Ishikawa (cell line): ENCODE results near the gene MYO5C.

Source experiments
- CEBPB ChIP-seq: IDR thresholded peaks from 2 replicates; pipeline ENCODE4 v1.6.1; 2012
- CREB1 ChIP-seq: IDR thresholded peaks from 2 replicates; pipeline ENCODE4 v1.6.1; 2012; ENCODE audit warnings: low read depth
- EGR1 ChIP-seq: IDR thresholded peaks from 2 replicates; pipeline ENCODE4 v1.6.1; 2012
- EP300 ChIP-seq: IDR thresholded peaks from 2 replicates; pipeline ENCODE4 v1.6.1; 2012; ENCODE audit warnings: borderline replicate concordance
- FOXM1 ChIP-seq: IDR thresholded peaks from 2 replicates; pipeline ENCODE4 v1.6.1; 2012; ENCODE audit warnings: low read depth, borderline replicate concordance
- MAX ChIP-seq: IDR thresholded peaks from 2 replicates; pipeline ENCODE4 v1.6.1; 2012
- NFIC ChIP-seq: IDR thresholded peaks from 2 replicates; pipeline ENCODE4 v1.6.1; 2012
- RAD21 ChIP-seq: IDR thresholded peaks from 2 replicates; pipeline ENCODE4 v1.6.1; 2012; ENCODE audit warnings: low read depth
- REST ChIP-seq: IDR thresholded peaks from 2 replicates; pipeline ENCODE4 v1.6.1; 2012; ENCODE audit warnings: low read depth, mild to moderate bottlenecking
- TAF1 ChIP-seq: IDR thresholded peaks from 2 replicates; pipeline ENCODE4 v1.6.1; 2012; ENCODE audit warnings: low read depth, mild to moderate bottlenecking
- TCF12 ChIP-seq: IDR thresholded peaks from 2 replicates; pipeline ENCODE4 v1.6.1; 2012; ENCODE audit warnings: low read depth
- TEAD4 ChIP-seq: IDR thresholded peaks from 2 replicates; pipeline ENCODE4 v1.6.1; 2012
- USF1 ChIP-seq: IDR thresholded peaks from 2 replicates; pipeline ENCODE4 v1.6.1; 2012
- YY1 ChIP-seq: IDR thresholded peaks from 2 replicates; pipeline ENCODE4 v1.6.1; 2012; ENCODE audit warnings: low read depth
- ZBTB7A ChIP-seq: IDR thresholded peaks from 2 replicates; pipeline ENCODE4 v1.6.1; 2012; ENCODE audit warnings: low read depth

The MYO5C gene

GRCh38 chr15:52318729-52319500 lies 23.3 kb upstream of the MYO5C start:
- TF ChIP-seq TEAD4 (no peak), NFIC (no peak), TAF1 (no peak), ZBTB7A (no peak), YY1 (no peak), CEBPB (no peak)

- TF ChIP-seq NFIC (no peak), EP300 (no peak), ZBTB7A (no peak), MAX (no peak), CEBPB (no peak), TEAD4 (no peak), YY1 (no peak), RAD21 (no peak), TCF12 (no peak), CREB1 (no peak)
These were observed 22.1 kb upstream of the MYO5C start for GRCh38 chr15:52317688-52318087.

- TF ChIP-seq MAX = no peak
- TF ChIP-seq CREB1 = no peak
- no peak for TF ChIP-seq EP300
- no peak for TF ChIP-seq TCF12
- TF ChIP-seq NFIC = no peak
- TF ChIP-seq ZBTB7A = no peak
- no peak for TF ChIP-seq YY1
- TF ChIP-seq TEAD4 = no peak
- no peak for TF ChIP-seq RAD21
- TF ChIP-seq TAF1 = no peak
- no peak for TF ChIP-seq FOXM1
- no peak for TF ChIP-seq CEBPB
These were observed 21.4 kb upstream of the MYO5C start for GRCh38 chr15:52317022-52317421.

GRCh38 chr15:52309154-52309548 lies 13.5 kb upstream of the MYO5C start:
- TF ChIP-seq NFIC = no peak
- TF ChIP-seq CREB1 = no peak
- no peak for TF ChIP-seq EP300
- no peak for TF ChIP-seq MAX
- TF ChIP-seq FOXM1 = no peak
- no peak for TF ChIP-seq YY1
- no peak for TF ChIP-seq TAF1
- no peak for TF ChIP-seq REST
- no peak for TF ChIP-seq CEBPB
- TF ChIP-seq TEAD4 = no peak
- TF ChIP-seq TCF12 = no peak
- TF ChIP-seq EGR1 = no peak
- TF ChIP-seq RAD21 = no peak
- TF ChIP-seq ZBTB7A = no peak
- no peak for TF ChIP-seq USF1

GRCh38 chr15:52308446-52309153 lies 13.0 kb upstream of the MYO5C start:
- no peak for TF ChIP-seq EGR1

- TF ChIP-seq TAF1 (no peak), CEBPB (no peak)
These were observed 12.2 kb upstream of the MYO5C start for GRCh38 chr15:52307847-52308246.

- no peak for TF ChIP-seq NFIC
- no peak for TF ChIP-seq EGR1
- TF ChIP-seq RAD21 = no peak
- TF ChIP-seq TCF12 = no peak
- no peak for TF ChIP-seq CREB1
These were observed 10.7 kb upstream of the MYO5C start for GRCh38 chr15:52306270-52306669.
